Measurements from ENCODE around the gene MYEOV. TPM values are rescaled to one million over a fixed set of nuclear protein-coding genes. Genes with fewer than 3 reads are reported as not detected.
A peak's percentile ranks its signal among the peaks of the same experiment; 100 is the strongest.

The MYEOV gene
- total and polyA plus RNA-seq, 9 of the 15 experiments (the other 6 are each of a cell fraction or from before 2014, with no cell fraction given), result 10.2 to 133 (median 32.2) TPM

- no peak for TF ChIP-seq ZBTB49 (CRISPR knock-in tag; IDR thresholded peaks at IDR 0.05; ENCODE audit: borderline replicate concordance)
- no peak for TF ChIP-seq ZNF3 (CRISPR knock-in tag; IDR thresholded peaks at IDR 0.05)
- TF ChIP-seq ZNF175 (CRISPR knock-in tag; IDR thresholded peaks at IDR 0.05; ENCODE audit: low read depth), result no peak
- no peak for TF ChIP-seq CREB1 (IDR thresholded peaks at IDR 0.05)
- TF ChIP-seq CREB1 (CRISPR knock-in tag; IDR thresholded peaks at IDR 0.05), result 0 out of 2 replicates have a peak, but pooled peaks have one; percentile 14
- no peak for TF ChIP-seq SNAPC5 (CRISPR knock-in tag; IDR thresholded peaks at IDR 0.05)
- TF ChIP-seq TAF7 (tag; IDR thresholded peaks at IDR 0.05), result no peak
- peak; percentile 22; the same call in 1 of the 2 replicates for TF ChIP-seq NFIC (IDR thresholded peaks at IDR 0.05)
- TF ChIP-seq ZNF146 (CRISPR knock-in tag; IDR thresholded peaks at IDR 0.05; ENCODE audit: unreplicated experiment), result no peak
- TF ChIP-seq NRF1 (conservative IDR thresholded peaks at IDR 0.05 in 1 of 2, IDR thresholded peaks at IDR 0.05 in 1 of 2), result no peak
- TF ChIP-seq E2F8 (IDR thresholded peaks at IDR 0.05; ENCODE audit: low read depth, partially characterized antibody), result no peak
- TF ChIP-seq CREB3 (tag; conservative IDR thresholded peaks at IDR 0.05; ENCODE audit: low read depth), result no peak; the same call in 1 of the 2 replicates
- no peak for TF ChIP-seq ZKSCAN8 (CRISPR knock-in tag; IDR thresholded peaks at IDR 0.05)
- TF ChIP-seq PHF20 (IDR thresholded peaks at IDR 0.05; ENCODE audit: partially characterized antibody), result peak; percentile 63
- no peak for TF ChIP-seq SETDB1 (IDR thresholded peaks at IDR 0.05; ENCODE audit: low read length)
- no peak for TF ChIP-seq TAF9B (IDR thresholded peaks at IDR 0.05; ENCODE audit: partially characterized antibody)
- no peak for TF ChIP-seq MCM7 (IDR thresholded peaks at IDR 0.05)
- no peak for TF ChIP-seq GABPB2 (CRISPR knock-in tag; conservative IDR thresholded peaks at IDR 0.05)
- TF ChIP-seq RBM25 (IDR thresholded peaks at IDR 0.05; ENCODE audit: low read depth, low read length, severe bottlenecking), result peak; percentile 98
- no peak for TF ChIP-seq TBL1XR1 (IDR thresholded peaks at IDR 0.05; ENCODE audit: low read length in 2 of 2)
- no peak for TF ChIP-seq ZNF143 (CRISPR knock-in tag; IDR thresholded peaks at IDR 0.05)
- no peak for TF ChIP-seq PCBP1 (IDR thresholded peaks at IDR 0.05; ENCODE audit: low read depth, low read length, poor library complexity, severe bottlenecking)
- TF ChIP-seq ARID2 (IDR thresholded peaks at IDR 0.05), result 0 out of 2 replicates have a peak, but pooled peaks have one; percentile 17
- peak; percentile 47; the same call in 1 of the 2 replicates for TF ChIP-seq ESRRA (IDR thresholded peaks at IDR 0.05; ENCODE audit: borderline replicate concordance, low read depth)
Observed at GRCh38 chr11:69292221-69292648, 1.7 kb upstream of the MYEOV start (continued).

Data from K562 (cell line).